GM23338 (cell line): ENCODE results near the gene ANAPC13.

Source experiments
- JUNB ChIP-seq: IDR thresholded peaks from one replicate; pipeline ENCODE4 v1.6.1; 2016; ENCODE audit warnings: antibody characterized with exemption; ENCODE audit not compliant: unreplicated experiment
- TF ChIP-seq, protein P1 (sequence below), 2 experiments: fragments of 200-600 bp in 1 of 2; sonication (generic) in 1 of 2; conservative IDR thresholded peaks; 2 replicates each; pipeline versions ENCODE4 v1.5.1 to v1.6.1; 2016 to 2017; ENCODE audit warnings: antibody characterized with exemption in 2 of 2, low read depth in 2 of 2, mild to moderate bottlenecking in 2 of 2, moderate library complexity in 1 of 2
- TF ChIP-seq, protein P2 (sequence below): IDR thresholded peaks from one replicate; pipeline ENCODE4 v1.6.1; 2018; ENCODE audit warnings: antibody characterized with exemption; ENCODE audit not compliant: unreplicated experiment

DNA sequence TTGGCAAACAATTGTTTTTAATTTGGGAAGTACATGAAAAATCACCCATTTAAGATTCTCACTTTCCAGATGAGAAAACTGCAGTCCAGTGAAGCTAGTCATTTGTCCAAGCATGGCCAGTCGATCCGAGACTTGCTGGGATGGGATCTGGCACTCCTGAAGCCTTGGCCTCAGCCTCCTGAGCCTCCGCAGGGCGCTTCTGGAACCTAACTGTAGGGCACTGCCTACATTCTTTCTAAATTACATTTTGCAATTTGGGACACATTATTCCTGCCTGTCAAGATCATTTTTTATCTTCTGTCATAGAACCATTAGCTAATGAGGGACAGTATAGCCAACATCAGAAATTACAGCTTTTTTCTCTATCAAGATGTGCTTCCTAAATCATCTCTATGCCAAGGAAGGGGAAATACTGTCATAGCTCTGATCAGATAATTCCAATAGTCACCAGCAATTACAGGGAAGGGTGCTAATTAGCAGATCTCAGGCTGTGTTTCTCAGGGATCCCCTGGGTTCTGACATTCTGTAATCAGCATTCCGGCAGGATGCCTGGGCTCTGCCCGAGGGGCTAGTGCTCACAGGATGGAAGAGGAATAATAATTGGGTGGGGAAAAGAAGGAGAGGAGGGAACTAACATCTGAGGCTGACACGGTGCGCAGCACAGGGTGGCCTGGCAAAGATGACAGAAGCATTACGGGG is 28.3 kb downstream of the ANAPC13 start:
- TF ChIP-seq, protein P1, sequence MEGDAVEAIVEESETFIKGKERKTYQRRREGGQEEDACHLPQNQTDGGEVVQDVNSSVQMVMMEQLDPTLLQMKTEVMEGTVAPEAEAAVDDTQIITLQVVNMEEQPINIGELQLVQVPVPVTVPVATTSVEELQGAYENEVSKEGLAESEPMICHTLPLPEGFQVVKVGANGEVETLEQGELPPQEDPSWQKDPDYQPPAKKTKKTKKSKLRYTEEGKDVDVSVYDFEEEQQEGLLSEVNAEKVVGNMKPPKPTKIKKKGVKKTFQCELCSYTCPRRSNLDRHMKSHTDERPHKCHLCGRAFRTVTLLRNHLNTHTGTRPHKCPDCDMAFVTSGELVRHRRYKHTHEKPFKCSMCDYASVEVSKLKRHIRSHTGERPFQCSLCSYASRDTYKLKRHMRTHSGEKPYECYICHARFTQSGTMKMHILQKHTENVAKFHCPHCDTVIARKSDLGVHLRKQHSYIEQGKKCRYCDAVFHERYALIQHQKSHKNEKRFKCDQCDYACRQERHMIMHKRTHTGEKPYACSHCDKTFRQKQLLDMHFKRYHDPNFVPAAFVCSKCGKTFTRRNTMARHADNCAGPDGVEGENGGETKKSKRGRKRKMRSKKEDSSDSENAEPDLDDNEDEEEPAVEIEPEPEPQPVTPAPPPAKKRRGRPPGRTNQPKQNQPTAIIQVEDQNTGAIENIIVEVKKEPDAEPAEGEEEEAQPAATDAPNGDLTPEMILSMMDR (conservative IDR thresholded peaks at IDR 0.05; ENCODE audit: low read depth in 2 of 2): no peak
- TF ChIP-seq, protein P2, sequence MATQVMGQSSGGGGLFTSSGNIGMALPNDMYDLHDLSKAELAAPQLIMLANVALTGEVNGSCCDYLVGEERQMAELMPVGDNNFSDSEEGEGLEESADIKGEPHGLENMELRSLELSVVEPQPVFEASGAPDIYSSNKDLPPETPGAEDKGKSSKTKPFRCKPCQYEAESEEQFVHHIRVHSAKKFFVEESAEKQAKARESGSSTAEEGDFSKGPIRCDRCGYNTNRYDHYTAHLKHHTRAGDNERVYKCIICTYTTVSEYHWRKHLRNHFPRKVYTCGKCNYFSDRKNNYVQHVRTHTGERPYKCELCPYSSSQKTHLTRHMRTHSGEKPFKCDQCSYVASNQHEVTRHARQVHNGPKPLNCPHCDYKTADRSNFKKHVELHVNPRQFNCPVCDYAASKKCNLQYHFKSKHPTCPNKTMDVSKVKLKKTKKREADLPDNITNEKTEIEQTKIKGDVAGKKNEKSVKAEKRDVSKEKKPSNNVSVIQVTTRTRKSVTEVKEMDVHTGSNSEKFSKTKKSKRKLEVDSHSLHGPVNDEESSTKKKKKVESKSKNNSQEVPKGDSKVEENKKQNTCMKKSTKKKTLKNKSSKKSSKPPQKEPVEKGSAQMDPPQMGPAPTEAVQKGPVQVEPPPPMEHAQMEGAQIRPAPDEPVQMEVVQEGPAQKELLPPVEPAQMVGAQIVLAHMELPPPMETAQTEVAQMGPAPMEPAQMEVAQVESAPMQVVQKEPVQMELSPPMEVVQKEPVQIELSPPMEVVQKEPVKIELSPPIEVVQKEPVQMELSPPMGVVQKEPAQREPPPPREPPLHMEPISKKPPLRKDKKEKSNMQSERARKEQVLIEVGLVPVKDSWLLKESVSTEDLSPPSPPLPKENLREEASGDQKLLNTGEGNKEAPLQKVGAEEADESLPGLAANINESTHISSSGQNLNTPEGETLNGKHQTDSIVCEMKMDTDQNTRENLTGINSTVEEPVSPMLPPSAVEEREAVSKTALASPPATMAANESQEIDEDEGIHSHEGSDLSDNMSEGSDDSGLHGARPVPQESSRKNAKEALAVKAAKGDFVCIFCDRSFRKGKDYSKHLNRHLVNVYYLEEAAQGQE: no peak
- TF ChIP-seq JUNB: no peak
